ENCODE measurements around the gene PRR33. TPM values are rescaled to one million over a fixed set of nuclear protein-coding genes. Genes with fewer than 3 reads are reported as not detected.

PRR33 gene
- total and polyA plus RNA-seq, 4 donors: not detected

DNA sequence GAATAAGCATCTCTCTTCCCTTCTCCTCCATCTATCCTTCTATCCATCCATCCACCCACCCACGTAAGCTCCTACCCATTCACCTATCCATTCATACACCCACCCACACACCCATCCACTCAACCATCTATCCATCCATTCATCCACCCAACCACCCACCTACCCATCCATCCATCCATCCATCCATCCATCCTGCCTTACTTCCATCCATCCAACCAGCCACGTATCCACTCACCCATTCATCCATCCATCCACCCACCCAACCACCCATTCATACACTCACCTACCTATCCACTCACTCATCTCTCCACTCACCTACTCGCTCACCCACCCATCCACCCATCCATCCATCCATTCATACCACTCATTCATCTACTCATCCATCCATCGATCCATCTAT is 41.0 kb upstream of the PRR33 start (continued):
- TF ChIP-seq, protein P1, sequence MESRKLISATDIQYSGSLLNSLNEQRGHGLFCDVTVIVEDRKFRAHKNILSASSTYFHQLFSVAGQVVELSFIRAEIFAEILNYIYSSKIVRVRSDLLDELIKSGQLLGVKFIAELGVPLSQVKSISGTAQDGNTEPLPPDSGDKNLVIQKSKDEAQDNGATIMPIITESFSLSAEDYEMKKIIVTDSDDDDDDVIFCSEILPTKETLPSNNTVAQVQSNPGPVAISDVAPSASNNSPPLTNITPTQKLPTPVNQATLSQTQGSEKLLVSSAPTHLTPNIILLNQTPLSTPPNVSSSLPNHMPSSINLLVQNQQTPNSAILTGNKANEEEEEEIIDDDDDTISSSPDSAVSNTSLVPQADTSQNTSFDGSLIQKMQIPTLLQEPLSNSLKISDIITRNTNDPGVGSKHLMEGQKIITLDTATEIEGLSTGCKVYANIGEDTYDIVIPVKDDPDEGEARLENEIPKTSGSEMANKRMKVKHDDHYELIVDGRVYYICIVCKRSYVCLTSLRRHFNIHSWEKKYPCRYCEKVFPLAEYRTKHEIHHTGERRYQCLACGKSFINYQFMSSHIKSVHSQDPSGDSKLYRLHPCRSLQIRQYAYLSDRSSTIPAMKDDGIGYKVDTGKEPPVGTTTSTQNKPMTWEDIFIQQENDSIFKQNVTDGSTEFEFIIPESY (IDR thresholded peaks at IDR 0.05): no peak
- no peak for TF ChIP-seq GABPA (IDR thresholded peaks at IDR 0.05 in 1 of 2, conservative IDR thresholded peaks at IDR 0.05 in 1 of 2)
- TF ChIP-seq TAF1 (conservative IDR thresholded peaks at IDR 0.05): no peak
- no peak for TF ChIP-seq HNF4G (IDR thresholded peaks at IDR 0.05)
- no peak for TF ChIP-seq HNF4A (conservative IDR thresholded peaks at IDR 0.05)
- TF ChIP-seq NR2F2 (IDR thresholded peaks at IDR 0.05): no peak

DNA sequence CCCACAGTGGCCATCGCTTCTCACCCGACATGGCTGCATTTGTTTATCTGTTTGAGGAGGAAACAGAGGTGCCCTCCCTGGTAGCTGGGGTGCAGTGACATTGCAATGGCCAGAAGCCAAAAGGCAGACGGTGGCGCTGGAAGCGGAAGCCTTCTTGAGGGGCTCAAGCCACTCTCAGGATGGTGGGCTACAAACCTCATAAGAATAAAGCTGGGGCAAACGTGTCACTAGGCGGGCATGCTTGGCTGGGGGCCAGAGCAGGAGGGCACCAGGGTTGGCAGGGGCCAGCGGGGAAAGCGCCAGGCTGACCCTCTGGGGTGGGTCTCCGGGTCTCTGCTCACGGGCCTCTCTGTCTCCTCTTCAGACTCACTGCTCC is 40.4 kb upstream of the PRR33 start:
- Histone ChIP-seq H3K27me3 (ENCODE audit: control insufficient read depth in 4 of 4, insufficient read depth in 4 of 4, low read length in 3 of 4) (no peaks in the 10 kb centered on the region), H3K9me3 (ENCODE audit: control insufficient read depth in 4 of 4, low read length in 3 of 4) (no peaks in the 10 kb centered on the region), H3K4me3 (ENCODE audit: low read depth in 1 of 3, low read length in 3 of 3) (no peak overlapping the region), H3K27ac (ENCODE audit: low read depth in 1 of 2, low read length in 2 of 2) (no peak overlapping the region), H3K36me3 (ENCODE audit: control insufficient read depth in 4 of 4, insufficient read depth in 3 of 4, low read depth in 1 of 4, low read length in 3 of 4) (no peaks in the 10 kb centered on the region), H3K9ac (ENCODE audit: low read depth in 1 of 2, low read length in 2 of 2) (no peak overlapping the region), H3K4me1 (ENCODE audit: control insufficient read depth in 4 of 4, insufficient read depth in 4 of 4, low read length in 3 of 4) (no peaks in the 10 kb centered on the region)
- TF ChIP-seq JUND (IDR thresholded peaks at IDR 0.05) (no peak), NR2F2 (IDR thresholded peaks at IDR 0.05) (no peak), HNF4G (IDR thresholded peaks at IDR 0.05) (no peak), RAD21 (IDR thresholded peaks at IDR 0.05) (no peak), FOXA1 (IDR thresholded peaks at IDR 0.05) (no peak), FOXA2 (IDR thresholded peaks at IDR 0.05) (no peak), SP1 (IDR thresholded peaks at IDR 0.05) (no peak), GABPA (IDR thresholded peaks at IDR 0.05 in 1 of 2, conservative IDR thresholded peaks at IDR 0.05 in 1 of 2) (no peak)
- TF ChIP-seq, protein P2, sequence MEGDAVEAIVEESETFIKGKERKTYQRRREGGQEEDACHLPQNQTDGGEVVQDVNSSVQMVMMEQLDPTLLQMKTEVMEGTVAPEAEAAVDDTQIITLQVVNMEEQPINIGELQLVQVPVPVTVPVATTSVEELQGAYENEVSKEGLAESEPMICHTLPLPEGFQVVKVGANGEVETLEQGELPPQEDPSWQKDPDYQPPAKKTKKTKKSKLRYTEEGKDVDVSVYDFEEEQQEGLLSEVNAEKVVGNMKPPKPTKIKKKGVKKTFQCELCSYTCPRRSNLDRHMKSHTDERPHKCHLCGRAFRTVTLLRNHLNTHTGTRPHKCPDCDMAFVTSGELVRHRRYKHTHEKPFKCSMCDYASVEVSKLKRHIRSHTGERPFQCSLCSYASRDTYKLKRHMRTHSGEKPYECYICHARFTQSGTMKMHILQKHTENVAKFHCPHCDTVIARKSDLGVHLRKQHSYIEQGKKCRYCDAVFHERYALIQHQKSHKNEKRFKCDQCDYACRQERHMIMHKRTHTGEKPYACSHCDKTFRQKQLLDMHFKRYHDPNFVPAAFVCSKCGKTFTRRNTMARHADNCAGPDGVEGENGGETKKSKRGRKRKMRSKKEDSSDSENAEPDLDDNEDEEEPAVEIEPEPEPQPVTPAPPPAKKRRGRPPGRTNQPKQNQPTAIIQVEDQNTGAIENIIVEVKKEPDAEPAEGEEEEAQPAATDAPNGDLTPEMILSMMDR (IDR thresholded peaks at IDR 0.05; ENCODE audit: low read depth, low read length, missing input control): no peak
- TF ChIP-seq, protein P1 (IDR thresholded peaks at IDR 0.05): no peak
- TF ChIP-seq, protein P3, sequence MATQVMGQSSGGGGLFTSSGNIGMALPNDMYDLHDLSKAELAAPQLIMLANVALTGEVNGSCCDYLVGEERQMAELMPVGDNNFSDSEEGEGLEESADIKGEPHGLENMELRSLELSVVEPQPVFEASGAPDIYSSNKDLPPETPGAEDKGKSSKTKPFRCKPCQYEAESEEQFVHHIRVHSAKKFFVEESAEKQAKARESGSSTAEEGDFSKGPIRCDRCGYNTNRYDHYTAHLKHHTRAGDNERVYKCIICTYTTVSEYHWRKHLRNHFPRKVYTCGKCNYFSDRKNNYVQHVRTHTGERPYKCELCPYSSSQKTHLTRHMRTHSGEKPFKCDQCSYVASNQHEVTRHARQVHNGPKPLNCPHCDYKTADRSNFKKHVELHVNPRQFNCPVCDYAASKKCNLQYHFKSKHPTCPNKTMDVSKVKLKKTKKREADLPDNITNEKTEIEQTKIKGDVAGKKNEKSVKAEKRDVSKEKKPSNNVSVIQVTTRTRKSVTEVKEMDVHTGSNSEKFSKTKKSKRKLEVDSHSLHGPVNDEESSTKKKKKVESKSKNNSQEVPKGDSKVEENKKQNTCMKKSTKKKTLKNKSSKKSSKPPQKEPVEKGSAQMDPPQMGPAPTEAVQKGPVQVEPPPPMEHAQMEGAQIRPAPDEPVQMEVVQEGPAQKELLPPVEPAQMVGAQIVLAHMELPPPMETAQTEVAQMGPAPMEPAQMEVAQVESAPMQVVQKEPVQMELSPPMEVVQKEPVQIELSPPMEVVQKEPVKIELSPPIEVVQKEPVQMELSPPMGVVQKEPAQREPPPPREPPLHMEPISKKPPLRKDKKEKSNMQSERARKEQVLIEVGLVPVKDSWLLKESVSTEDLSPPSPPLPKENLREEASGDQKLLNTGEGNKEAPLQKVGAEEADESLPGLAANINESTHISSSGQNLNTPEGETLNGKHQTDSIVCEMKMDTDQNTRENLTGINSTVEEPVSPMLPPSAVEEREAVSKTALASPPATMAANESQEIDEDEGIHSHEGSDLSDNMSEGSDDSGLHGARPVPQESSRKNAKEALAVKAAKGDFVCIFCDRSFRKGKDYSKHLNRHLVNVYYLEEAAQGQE (IDR thresholded peaks at IDR 0.05): no peak
- TF ChIP-seq, protein P4, sequence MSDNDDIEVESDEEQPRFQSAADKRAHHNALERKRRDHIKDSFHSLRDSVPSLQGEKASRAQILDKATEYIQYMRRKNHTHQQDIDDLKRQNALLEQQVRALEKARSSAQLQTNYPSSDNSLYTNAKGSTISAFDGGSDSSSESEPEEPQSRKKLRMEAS (IDR thresholded peaks at IDR 0.05): no peak
- 80% methylated on average over 11 of the region's 11 CpGs for WGBS
- no peak for DNase-seq (ENCODE audit: low spot score)
